HG02852 (cell line): ENCODE results near the gene UNCX.

Experiments used
- ATAC-seq: cut with Tn5 transposase; IDR thresholded peaks from one replicate; pipeline ENCODE4 v1.9.1; 2021; ENCODE audit warnings: mild to moderate bottlenecking, moderate library complexity; ENCODE audit not compliant: unreplicated experiment

Gene UNCX

DNA sequence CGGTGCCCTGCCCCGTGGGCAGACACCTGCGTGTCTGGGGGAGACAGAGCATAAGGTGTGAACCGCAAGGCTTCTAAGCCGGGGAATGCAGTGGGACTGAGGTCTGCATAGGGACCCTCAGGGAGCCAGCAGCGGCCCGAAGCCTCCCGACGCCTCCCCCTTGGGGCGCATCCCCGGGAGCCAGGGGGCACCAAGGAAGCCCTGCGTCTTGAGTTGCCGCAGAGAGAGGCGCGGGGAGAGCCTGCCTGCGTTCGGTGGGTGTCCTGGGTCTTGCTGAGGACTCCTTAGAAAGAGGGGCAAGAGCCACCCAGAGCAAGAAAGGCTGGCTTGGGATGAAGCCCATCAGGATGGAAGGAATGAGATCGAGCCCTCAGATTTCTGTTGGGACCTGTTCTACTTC, 18.2 kb upstream of the UNCX start:
- ATAC-seq: no peak

DNA sequence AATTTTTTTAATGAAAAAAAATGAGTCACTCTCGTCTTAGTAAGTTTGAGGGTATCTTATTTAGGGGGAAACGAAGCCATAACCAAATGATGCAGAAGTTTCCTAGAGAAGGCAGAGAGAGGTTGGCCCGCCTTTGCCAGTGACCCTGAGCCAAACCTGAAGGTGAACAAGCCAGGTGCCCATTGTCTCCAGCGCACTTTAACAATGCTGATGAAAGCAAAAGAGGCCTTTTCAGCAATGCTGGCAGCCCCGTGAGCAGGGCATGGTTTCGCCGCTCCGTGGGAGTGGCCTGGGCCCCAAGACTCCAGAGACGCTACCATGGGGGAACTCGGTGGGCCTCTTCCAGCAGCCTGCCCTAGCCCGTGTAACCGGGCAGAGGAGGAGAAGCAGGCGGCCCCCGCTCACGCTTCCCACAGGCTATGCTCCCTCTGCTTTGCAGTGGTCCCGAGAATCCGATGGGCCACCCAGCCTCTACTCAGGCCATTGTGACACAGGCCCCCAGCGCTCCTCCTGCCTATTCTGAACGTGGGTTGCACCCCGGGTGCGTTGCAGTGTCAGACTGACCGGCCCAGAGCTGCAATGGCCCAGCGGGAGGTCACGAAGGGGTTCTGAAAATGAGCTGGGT, 14.0 kb upstream of the UNCX start:
- no peak for ATAC-seq

DNA sequence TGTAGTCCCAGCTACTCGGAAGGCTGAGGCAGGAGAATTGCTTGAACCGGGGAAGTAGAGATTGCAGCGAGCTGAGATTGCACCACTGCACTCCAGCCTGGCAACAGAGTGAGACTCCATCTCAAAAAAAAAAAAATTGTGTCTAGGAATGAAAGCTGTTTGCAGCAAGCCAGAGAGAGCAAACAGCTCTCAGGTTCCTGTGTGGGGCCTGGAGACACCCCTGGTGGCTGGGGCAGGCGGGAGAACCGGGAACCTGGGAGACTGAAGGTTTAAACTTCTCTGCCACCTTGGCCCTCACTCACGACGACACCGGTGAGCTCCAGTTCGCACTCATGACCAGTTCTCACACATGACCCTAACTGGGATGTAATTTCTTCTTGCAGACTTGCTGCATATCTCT, 13.2 kb upstream of the UNCX start:
- no peak for ATAC-seq

DNA sequence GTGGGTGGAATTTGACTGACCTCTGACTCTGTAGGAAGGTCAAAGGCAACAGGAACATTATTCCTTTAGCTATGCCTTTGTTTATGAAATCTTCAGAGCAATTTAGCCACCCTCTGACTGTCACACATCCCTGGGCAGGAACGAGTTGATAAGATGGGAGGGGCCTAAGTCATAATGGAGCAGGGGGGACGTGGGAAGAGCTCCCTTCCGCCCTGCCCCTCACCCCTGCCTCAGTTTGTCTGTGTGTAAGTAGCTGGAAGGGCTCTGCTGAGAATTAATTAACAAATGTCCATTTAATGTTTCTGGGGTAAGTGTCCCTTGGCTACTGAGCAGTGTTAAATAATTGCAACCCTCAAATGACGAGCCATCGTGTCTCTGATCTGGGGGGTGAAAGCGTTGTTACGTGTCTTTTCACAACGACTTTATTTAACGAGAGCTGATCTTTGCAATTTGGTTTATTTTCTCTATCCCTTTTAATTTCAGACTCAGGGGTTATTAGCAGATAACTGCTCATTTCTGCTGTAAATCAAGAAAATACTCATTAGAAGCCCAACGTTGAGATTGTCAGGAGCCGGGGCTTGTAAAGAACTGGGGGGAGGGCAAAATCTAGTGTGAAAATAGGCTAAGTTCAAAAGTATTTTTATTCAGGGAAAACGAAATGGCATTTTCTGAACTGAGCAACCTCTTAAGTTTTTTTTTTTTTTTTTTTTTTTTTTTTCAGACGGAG, 12.5 kb upstream of the UNCX start:
- no peak for ATAC-seq

DNA sequence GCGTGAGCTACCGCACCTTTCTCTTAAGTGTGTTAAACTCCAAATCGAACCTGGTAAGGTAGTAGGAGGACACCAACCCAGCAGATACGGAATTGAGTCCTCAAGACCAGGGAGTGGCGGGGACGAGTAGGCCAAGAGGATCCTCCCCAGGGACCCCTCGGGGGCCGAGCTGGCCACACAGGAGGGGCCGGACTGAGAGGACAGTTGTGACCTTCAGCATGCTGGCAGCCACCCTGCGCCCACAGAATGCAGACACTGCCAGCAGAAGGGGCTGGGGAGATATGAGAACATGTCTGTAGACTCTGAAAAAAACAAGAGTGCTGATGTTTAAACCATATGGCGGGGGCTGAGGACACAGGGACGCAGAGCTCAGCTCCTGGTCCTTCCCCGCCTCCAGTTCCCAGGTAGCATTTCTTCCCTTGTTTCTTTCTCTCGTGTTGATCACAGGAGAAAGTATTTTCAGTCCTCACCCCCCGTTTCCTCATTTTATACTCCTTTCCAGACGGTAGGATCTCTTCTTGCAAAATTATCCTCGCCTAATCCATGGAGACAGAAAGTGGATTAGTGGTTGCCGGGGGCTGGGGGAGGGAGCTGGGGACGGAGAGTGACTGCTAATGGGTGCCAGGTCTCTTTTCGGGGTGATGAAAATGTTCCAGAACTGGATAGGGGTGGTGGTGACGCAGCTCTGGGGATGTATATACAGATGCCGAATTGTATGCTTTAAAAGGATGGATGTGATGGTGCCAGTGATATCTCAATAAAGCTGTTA, 11.5 kb upstream of the UNCX start:
- no peak for ATAC-seq

DNA sequence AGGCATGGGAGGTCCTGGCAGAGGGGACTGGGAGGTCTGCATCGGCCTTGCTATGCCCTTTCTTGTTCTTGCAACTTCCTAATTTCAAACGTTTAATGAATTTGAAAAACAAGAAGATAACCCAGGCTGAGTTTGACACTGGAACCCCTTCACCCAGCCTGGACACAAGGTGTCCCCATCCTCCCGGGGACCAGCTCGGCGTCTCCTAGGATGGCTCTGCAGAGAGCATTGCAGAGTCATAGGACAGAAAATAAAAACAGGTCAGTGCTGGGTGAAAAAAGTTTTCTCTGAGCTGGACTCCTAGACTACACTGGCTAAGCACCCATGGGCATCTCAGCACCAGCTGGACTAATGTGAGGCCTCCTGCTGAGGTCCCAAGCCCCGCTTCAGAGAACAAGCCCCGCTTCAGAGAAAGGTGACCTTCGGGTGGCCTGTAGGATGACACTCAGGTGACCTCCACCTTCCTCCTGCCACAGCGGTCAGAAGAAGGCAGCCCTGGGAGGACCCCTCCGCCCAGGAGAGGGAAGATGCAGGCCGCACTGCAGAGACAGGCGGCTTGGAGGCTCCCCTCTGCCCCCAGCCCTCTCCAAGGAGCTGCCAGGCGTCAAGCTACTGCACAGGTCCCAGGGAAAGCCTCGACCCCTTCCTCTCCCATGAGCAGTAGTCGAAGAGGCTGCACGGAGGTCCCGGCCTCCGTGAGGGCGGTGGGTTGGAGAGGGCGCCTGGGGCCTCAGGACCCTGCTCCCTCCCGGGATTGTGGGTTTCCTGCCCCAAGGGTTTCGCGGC, 9.3 kb upstream of the UNCX start:
- ATAC-seq: no peak

DNA sequence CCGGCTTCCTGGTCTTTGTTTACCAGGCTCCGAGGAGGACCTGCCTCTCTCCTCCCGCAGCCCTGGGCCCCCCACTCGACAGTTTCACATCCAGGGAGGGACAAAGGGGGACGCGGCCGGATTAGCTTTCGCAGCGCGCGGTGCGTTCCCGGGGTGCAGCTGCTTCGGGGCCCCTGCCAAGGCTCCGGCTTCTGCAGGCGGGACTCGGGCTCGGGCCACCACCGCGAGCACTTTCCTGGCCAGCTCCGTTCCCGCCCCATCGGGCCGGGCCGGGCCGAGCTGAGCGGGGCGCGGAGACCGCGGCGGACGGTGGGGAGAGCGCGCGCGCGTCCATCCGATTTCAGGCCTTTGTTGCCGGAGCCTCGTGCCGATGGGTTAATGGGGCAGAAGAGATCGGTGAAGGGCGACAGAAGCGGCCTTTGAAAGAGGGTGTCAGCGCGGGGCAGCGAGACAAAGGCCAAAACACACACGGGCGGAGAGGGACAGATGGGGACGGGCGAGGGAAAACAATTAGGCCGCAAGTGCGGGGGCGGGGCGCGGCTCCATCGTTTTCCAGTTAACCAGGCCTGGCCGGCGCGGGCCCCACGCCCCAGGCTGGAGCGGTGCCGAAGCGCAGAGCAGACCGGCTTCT, 8.5 kb upstream of the UNCX start:
- no peak for ATAC-seq

DNA sequence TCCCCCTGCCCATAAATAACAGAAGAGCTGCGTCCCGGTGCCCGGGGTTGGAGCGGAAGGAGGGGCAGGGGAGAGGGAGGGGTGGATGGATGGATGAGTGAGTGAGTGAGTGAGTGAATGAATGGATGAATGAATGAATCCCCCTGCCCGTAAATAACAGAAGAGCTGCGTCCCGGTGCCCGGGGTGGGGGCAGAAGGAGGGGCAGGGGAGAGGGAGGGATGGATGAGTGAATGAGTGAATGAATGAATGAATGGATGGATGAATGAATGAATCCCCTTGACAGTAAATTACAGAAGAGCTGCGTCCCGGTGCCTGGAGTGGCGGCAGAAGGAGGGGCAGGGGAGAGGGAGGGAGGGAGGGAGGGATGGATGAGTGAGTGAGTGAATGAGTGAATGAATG, 7.6 kb upstream of the UNCX start:
- ATAC-seq: no peak

DNA sequence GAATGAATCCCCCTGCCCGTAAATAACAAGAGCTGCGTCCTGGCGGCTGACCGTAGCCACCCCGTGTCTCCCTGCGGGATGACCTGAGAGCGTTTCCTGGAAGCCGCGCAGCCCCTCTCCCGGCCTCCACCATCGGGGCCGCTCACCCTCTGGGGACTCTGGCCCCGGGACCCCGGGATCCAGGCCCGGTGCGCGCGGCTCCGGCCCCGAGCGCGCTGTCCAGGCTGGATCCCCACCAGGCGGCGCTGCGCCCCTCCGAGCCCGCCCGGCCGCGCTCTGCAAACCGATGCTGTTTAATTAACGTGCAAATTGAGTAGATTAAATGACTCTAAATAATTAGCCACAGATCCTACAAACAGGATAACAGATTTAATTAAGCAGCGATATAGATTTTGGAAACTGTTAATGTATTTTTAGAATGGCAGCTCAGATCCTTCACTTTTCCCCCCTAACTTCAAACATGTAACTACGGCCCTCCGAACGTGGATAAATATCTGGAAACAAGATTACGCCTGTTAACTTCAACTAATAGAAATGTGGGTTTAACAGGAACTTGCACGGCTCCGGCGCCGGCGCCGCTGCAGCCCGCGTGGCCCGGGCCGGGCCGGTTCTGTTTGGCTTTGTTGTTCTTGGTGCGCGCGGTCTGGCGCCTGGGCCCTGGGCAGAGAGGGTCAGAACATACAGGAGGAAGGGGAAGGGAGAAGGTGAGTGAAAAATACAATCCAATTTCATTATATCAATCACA, 7.1 kb upstream of the UNCX start:
- ATAC-seq: no peak

DNA sequence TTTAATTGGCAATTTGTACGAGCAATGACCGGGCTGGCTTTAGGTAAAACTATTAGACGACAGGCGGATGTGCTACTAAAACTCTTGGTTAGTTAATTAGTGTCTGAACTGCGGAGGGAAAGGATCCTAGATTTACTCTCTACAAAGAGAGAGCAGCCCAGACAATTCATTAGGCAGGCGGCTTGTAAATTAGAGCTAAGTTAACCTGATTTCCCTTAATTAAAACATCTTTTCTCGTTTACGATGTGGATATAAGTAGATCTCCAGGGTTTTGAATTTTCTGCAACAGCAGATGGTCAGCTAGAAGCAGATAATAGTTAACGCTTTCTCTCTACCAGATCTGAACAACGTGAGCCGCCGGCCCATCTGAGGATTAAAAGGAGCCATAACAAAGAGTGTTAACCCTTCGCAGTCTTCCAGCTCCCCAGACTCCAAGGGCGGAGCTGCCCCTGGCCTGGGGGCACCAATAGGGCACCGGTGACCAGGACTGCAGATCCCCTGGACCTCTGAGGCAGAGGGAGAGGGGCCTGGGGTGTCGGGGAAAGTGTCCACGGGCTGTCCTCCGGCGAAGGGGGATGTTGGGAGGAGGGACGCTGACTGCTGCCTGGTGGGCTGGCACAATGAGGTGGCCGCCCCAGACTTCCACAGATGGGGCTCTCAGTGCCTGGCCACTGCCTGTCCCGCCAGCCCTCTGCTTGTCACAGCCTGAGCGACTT, 6.3 kb upstream of the UNCX start:
- ATAC-seq: no peak

DNA sequence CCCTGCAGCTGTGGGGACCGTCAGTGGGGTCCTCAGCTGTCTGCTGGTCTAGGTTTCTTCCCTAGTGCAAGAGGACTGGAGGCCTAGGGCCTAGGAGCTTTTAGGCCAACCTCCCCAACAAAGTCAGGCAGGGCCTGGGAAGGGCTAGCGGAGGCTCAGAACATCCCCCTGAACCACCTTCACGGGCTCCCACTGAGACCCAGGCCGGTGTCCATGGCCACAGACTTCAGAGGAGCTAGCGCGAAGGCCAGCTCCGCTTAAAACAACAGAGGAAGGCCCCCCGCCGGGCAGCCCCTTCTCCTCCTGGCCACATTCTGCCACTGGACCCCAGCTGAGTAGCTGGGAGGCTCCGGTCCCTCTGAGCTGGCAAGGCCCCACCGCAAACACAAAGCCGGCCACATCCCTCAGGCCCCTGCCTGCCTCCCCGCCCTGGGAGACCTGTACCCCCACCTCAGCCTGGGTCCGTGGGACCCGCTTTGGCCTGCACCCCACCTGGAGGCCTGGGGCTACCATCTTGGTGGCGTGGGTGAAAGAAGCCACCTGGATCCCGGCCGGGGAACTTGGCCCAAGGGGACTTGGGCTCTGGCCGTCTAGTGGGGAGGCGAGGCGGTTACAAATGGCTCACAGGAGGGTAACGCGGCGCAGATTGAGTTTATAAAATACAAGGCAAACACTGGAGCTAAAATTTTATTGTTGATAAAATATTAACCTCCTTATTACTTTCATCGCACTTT, 5.4 kb upstream of the UNCX start:
- no peak for ATAC-seq

DNA sequence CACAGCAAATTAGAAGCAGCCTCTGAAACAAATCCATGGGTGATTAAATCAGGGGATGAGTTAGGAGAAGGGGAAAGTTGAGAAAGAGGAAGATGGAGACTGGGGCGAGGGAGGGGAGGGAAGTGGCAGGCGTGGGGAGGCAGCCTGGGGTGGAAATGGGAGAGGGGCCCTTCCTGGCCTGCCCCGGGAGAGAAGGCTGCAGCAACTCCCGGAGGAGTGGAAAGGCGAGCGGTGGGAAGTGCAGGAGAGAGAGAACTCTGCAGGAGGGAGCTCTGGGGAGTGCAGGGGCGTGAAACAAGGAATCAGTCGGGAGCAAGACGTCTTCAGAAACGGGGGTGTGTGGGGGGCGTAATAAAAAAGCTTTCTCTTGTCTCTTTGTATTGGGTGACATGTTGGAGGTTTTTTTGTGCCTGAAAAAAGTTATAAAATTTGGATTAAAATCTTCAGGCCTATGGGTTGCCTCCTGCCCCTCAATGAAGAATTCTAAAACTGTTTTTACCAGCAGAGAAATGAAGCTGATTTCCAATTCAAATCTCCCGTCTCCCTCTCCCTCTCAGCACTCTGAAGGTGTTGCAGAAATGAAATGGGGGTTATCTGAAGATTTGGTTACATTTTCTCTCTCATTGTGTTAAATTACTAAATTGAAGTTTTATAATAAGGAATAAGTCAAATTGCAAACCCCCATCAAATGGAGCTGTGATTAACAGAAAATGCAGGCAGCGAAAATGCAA, 4.7 kb upstream of the UNCX start:
- no peak for ATAC-seq

DNA sequence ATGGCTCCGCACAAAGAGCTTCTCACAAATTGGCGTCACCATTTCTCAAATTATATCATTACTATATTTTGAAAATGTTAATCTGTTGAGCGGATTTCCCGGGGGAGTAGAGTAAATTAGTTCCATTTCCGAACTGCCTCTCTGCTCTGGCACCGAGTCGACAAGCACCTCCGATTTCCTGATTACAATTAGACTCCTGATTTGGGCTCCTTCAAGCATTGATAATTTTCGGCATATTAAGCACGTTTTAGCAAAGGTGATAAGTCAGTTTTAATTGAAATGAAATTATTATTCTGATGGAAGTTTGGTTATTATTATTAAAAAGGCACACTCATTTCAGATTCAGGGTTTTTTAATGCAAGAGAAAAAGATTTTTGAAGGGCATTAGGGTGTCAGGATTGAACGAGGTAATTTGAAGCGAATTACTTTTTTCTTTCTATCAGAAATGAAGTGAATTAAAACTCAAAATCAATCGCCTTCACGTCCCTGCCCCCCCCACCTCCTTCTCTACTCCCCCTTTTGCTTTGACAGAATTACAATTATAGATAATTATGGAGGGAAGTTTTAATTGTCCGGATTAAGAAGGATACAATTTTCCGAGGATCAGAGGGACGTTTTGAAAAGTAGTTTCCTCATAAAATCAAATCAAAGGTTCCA, 4.0 kb upstream of the UNCX start:
- ATAC-seq: no peak

DNA sequence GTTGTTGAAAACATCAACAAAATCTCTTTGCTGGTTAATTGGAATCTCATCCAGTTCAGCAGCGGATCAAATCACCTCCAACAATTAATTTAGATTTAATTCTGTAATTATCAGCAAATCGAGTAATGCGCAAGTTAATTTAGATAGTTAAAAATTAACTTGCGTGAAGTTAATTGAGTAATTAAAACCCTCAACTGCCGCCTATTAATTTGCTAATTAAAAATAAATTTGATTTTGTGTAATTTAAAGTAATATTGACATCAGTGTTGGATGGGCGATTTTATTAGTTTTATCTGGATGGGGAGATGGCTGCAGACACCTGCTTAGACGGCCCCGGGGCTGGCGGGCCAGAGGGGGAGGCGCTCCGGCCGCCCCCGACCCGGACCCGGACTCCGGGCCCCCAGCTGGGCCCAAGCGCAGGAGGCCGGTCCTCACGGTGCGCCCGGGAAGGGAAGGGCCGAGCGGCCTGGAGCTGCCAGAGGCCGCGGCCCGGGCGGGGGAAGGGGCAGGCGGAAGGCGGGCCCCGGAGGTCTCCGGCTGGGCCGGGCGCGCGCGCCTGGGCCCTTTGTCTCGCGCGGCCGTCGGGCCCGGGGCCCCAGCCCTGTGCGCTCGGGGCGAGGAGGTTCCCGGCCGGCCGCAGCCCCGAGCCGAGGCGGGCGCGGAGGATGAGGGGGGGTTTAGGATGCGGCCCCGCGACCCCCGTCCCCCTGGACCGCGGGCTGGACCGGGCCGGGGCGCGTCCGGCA, 3.3 kb upstream of the UNCX start:
- ATAC-seq: no peak

DNA sequence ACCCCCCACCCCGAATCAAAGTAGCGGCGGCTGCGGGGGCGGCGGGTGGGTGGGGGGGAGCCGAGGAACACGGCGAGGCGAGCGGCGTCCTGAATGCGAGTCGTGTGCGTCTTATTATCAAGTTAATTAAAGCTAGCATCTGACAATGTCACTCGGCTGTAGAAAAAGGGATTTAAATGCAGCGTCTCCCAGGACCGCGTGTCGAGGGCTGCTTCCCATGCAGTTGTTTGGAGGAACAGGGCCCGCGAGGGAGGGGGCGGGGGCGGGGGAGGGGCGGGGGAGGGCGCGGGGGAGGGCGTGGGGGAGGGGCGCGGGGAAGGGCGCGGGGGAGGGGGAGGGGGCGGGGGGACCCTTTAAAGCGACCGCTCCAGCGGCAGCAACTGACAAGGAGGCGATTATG, 2.7 kb upstream of the UNCX start:
- ATAC-seq: no peak

DNA sequence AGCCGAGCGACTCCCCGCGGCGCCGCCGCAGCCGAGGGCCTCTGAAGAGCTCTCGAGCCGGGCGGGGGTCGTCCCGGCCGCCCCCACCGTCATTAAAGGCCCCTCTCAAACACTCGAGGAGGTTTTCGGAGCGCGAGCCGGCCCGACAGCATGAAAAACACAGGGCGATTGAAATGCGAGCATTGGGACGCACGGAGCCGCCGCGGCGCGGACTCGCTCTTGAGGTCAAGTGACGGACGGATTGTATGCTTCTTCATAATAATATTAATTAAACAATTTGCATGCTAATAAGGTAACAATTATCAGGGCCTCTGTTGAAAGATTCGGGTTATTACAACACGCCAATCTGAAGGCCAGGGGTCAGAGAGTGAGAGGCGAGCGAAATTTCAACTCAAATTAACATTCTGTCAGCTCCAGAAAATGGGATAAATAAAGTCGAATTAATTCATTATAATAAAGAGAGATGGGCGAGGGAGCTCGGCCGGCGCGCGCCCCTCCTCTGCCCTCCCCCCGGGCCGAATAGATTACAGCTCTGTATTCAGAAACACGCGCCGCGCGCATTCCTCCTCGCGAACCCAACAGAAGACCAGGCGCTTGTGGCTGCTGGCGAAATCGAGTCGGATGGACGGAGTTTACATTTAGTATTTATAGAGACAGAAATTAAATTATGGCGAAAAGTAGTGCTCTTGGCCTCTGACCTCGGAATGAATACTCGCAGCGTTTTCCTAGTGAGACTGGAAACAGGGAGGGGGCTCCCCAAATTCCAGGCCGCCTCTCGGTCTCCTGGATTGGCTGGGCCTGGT, 2.1 kb upstream of the UNCX start:
- ATAC-seq: no peak
